ENCODE measurements around the gene MROH2A.

MROH2A gene

GRCh38 chr2:233821709-233822100 is 43.6 kb downstream of the MROH2A start:
- no peak for DNase-seq

- DNase-seq: no peak
These were observed 44.1 kb downstream of the MROH2A start for GRCh38 chr2:233822101-233822771.

GRCh38 chr2:233822781-233823730 is 44.9 kb downstream of the MROH2A start:
- no peak for DNase-seq

DNA sequence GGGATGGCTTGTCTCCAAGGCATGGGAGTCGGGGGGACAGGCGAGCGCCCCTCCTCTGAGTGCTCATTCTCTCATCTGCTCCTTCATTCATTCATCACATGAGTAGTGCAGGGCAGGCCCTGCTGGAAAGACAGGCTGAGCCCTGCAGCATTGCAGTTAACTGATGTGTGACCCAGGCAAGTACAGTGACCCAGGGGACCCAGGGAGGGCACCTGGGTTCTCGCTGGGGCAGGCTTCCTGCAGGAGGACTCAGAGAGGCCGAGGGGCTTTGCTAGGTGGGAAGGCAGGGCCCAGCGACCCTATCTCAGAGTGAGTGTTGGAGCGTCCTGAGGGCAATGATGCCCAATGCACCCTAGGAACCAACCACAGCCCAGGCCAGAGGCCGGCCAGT is 45.6 kb downstream of the MROH2A start:
- no peak for DNase-seq

DNA sequence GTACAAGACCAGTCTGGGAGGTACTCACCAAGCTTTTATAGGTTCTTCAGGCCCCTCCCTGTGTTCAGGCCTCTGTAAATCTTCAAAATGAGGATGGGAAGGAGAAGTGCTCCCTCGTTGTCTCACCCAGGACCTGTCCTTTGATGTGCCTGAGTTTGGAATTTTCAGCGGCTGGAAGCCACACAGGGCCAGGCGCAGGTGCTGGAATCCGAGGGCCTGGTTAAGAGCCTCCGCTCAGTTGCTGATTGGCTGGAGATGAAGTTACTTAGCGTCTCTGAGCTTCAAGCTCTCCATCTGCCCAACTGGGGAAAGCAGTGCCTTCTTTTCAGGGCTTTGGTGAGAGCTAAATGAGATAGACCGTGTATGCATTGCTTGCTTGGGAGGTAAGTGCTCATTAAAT is 46.2 kb downstream of the MROH2A start:
- DNase-seq: no peak

GRCh38 chr2:233828546-233829192 is 50.5 kb downstream of the MROH2A start:
- no peak for DNase-seq

- DNase-seq: no peak
These were observed 51.3 kb downstream of the MROH2A start for GRCh38 chr2:233829193-233830110.

- no peak for DNase-seq
These were observed 52.1 kb downstream of the MROH2A start for GRCh38 chr2:233830111-233830802.

- no peak for DNase-seq
These were observed 53.0 kb downstream of the MROH2A start for GRCh38 chr2:233831011-233831721.

DNA sequence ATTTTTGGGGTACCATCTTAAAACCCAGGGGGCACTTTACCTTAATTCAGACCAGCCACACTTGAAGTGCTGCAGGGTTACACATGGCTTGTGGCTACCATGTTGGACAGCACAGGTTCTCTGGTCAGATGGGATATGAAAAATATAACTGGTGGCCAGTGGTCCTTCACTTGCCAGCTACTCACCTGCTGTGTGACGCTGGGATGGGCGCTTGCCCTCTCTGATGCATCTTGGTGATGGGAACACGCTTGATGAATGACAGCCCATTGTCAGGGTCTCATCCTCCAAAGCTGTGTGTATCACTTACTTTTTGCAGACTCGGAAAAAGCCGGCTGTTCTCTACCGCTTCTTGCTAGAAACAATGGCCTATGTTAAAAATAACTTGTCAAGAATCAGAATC is 53.7 kb downstream of the MROH2A start:
- DNase-seq: no peak

- DNase-seq: no peak
These were observed 54.3 kb downstream of the MROH2A start for GRCh38 chr2:233832414-233832813.

DNA sequence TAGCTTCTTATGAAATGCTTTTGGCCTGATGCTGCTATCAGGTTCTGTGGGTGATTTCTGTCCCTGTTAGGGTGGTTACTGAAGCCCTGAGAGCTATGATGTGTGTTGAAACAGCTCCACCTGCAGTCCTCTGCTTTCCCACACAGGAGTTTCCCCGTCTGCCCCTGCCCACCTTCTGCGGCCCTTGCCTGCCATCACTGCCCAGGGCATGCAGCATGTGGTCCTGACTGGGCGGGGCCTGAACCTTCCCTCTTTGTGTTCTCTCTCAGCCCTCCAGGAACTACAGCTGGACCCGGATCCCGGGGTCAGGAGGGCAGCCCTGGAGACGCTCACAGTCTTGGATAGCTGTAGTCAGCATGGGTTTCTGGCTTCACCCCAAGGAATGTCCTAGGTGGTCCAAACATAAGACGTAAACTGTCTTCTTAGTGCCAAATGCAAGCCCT is 54.8 kb downstream of the MROH2A start:
- DNase-seq: no peak

DNA sequence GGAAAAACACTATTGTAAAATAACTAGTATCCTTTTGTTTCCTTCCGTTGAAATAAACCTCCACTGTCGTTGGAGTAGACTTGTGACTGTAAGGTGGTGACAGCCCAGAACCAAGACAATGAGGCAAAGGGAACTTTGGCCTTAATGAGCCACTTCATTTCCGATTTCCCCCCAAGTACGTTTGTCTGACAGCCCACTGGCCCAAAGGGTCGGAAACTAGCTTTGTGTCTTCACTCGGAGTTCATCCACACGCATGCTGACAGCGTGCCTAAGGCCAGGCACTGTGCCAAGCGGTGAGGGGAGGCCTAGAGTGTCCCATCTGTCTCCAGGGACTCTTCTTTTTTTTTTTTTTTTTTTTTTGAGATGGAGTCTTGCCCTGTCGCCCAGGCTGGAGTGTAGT is 55.2 kb downstream of the MROH2A start:
- DNase-seq: no peak

GRCh38 chr2:233835230-233836186 is 57.4 kb downstream of the MROH2A start:
- no peak for DNase-seq

GRCh38 chr2:233836359-233836758 is 58.2 kb downstream of the MROH2A start:
- no peak for DNase-seq

GRCh38 chr2:233837694-233838229 is 59.6 kb downstream of the MROH2A start:
- DNase-seq: no peak

DNA sequence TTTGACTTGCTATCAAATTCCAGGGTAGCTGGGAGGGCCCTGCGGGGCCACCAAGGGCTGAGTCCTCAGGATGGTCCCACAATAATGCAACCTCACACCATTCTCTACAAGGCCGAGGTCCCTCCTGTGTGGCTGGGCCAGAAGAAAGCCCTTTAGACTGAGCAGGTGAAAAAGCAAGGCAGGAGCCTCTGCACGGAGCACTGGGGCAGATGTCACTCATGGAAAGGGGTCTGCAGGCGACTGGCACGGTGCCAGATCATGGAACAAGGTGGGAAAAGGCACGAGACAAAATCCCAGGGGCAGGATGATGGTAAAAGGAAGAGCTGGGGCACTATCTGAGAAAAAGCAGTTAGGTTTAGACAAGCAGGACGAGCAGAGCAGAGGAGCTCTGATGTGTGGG is 60.1 kb downstream of the MROH2A start:
- DNase-seq: no peak

DNA sequence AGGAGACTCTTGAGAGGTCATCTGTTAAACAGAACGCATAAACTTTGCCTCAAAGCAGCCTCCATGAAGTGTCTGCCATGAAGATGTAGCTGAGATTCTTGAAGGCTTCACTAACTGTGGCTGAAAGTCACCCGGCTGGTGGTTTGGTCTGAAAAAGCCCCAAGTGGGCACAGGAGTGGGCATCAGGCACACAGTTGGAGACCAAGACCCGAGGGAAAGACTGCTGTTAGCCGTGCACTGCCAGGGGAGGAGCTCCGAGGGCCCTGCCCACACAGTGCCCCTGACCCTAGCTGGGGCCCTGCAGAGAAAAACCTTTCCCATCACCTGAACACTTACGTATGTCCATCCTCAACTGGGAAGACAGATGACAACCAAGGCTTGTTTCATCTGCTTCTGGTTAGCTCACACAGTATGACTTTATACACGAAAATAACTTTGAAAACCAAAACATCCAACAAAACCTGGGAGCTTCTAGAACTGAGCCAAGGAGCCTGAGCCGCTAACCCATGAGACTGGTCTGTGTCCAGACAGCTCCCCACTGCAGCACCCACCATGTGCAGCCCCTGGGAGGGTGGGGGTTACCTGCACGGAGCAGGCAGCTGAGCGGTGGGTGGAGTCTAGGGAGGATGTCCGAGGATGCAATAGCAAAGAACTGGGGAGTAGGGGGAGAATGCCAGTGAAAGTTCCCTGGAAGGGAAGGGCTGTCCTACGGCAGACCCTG is 60.8 kb downstream of the MROH2A start:
- DNase-seq: no peak

- no peak for DNase-seq
These were observed 61.3 kb downstream of the MROH2A start for GRCh38 chr2:233839447-233839820.

All from CD4-positive, alpha-beta T cell treated with Interleukin-4 for 4 hours (primary cell).